HG03571 (cell line): ENCODE measurements around the gene TAGLN.

Experiments used
- ATAC-seq: cut with Tn5 transposase; IDR thresholded peaks from one replicate; pipeline ENCODE4 v1.9.1; 2021; ENCODE audit not compliant: unreplicated experiment

The TAGLN gene

GRCh38 chr11:117229931-117230285 lies 30.7 kb downstream of the TAGLN start:
- ATAC-seq, result no peak

DNA sequence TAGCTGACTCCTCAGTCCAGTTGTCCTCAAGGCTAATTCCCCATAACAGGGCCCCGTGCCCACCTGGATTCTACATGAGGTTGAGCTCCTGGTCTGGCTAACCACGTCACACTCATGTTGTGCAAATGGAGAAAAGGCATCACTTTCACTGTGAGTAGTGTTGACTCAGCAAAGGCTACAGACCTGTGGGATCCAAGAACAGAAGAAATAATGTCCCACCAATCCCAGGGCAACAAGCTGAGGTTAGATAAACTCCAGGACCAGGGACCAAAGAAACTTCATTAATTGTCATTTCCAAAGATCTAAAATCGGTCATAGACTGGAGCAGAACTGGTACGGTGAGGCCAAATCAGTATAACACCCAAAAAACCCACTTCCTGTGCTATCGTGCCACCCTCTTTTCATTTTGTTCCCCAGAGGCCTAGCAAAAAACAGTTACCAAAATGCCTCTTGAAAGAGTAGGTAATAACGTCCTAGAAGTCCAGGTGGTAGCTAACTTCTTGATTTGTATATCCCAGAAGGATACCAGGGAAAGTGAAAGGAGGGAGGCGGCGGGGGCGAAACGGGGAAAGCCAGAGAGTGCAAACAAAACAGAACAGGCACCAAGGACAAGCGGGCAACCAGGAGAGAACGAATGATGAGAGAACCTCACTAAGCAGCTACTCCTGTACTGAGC lies 31.3 kb downstream of the TAGLN start:
- peak; percentile 29 for ATAC-seq

- ATAC-seq, result no peak
Observed at GRCh38 chr11:117230999-117231841, 32.0 kb downstream of the TAGLN start.

- no peak for ATAC-seq
Observed at GRCh38 chr11:117231842-117232091, 32.6 kb downstream of the TAGLN start, which contains the start of gene PCSK7. TSS of gene PCSK7 (minus strand) at chr11:117232073. CDS start at chr11:117229844, 2,229 bp downstream.

GRCh38 chr11:117232092-117232878 lies 33.1 kb downstream of the TAGLN start, which contains the start of gene RNF214:
TSS of gene RNF214 (plus strand) at chr11:117232671. CDS start at chr11:117234273, 1,602 bp downstream.
- ATAC-seq, result peak; percentile 59

- no peak for ATAC-seq
Observed at GRCh38 chr11:117232911-117233409, 33.8 kb downstream of the TAGLN start.

- no peak for ATAC-seq
Observed at GRCh38 chr11:117238221-117238620, 39.1 kb downstream of the TAGLN start.

DNA sequence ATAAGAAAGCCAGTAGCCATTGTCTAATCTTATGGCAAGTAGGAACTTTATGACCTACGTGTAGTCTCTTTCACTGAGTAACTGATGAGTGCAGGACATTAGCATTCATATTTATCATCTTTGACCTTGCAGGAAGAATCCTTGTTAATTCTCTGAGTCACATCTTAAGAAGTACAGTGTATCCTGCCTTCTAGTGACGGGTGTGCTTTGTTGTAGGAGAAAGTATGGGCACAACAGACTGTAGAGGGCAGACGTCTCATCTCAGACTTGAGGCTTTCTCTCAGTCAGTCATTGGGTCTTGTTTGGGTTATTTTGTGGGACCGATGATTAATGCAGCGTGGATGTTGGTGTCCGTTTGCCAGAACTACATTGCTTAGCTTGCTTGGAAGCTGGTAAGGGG lies 40.1 kb downstream of the TAGLN start:
- no peak for ATAC-seq

GRCh38 chr11:117248341-117248740 lies 49.2 kb downstream of the TAGLN start:
- ATAC-seq, result no peak

DNA sequence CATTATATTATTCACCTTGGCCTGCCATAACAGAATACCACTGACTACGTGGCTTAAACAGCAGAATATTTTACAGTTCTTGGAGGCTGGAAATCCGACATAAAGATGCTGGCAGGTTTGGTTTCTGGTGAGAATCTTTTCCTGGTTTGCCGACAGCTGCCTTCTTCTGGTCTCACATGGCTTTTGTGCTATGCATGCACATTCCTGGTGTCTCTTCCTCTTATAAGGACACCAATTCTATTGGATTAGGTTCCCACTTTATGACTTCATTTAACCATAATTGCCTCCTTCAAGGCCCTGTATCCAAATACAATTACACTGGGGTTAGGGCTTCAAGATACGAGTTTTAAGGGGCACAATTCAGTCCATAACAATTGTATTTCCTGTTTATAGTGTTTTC lies 50.4 kb downstream of the TAGLN start:
- no peak for ATAC-seq

DNA sequence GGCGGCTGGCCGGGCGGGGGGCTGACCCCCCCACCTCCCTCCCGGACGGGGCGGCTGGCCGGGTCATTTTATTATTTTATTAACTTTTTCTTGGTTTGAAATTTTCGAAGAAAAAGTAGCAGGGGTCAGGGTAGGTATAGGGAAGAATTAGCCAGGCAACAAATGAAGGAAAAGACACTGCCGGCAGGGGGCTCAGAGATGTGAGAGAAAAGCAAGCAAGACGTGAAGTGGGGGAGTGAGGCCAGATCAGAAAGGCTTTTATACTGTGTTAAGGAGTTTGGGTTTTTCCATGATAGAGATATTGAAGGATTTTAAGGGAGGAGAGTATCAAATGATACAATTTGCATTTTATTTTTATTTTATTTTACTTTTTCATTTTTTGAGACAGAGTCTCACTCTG lies 52.3 kb downstream of the TAGLN start:
- ATAC-seq, result no peak

DNA sequence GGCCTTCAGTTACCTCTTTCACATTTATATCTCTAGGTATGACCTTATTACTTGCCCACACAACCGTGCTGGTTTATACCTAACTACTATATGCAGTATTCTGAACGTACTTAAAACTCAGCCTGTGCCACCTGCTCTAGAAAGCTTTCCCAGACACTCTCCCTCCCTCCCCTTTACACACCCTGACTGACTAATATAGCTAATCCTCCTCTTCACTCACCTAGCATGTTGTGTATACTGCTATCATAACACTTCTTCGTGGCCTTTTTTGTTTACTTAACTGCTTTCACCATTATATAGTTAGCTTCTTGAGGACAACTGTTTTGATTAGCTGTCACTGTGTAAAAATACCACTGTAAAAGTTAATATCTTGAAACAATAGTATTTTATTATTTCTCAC lies 56.8 kb downstream of the TAGLN start:
- no peak for ATAC-seq

GRCh38 chr11:117256573-117256972 lies 57.4 kb downstream of the TAGLN start:
- no peak for ATAC-seq
